SJCRH30 (cell line): Measurements from ENCODE around the gene NINL. TPM values are rescaled to one million over a fixed set of nuclear protein-coding genes. Genes with fewer than 3 reads are reported as not detected.
"Not testable (repeated sequence)": the region's sequence is repeated elsewhere in the genome, so short reads cannot be mapped to it uniquely, and the experiment has no call there.

ENCODE experiments used
- DNase-seq, 2 experiments: peaks; one replicate each; pipeline ENCODE4 v3.0.0-alpha.2; 2015 to 2020
- H3K27ac ChIP-seq: fragments of 250-450 bp; sonication (Bioruptor Pico); 2 replicates; pipeline ENCODE4 v1.5.1; 2020; ENCODE audit warnings: mild to moderate bottlenecking, moderate library complexity
- H3K27me3 ChIP-seq: fragments of 250-450 bp; sonication (Bioruptor Pico); 2 replicates; pipeline ENCODE4 v1.5.1; 2020; ENCODE audit warnings: mild to moderate bottlenecking, moderate library complexity
- H3K36me3 ChIP-seq: fragments of 250-450 bp; sonication (Bioruptor Pico); 2 replicates; pipeline ENCODE4 v1.5.1; 2020; ENCODE audit warnings: mild to moderate bottlenecking, moderate library complexity
- H3K4me1 ChIP-seq: fragments of 250-450 bp; sonication (Bioruptor Pico); 2 replicates; pipeline ENCODE4 v1.5.1; 2020; ENCODE audit warnings: mild to moderate bottlenecking, moderate library complexity
- H3K4me3 ChIP-seq: fragments of 250-450 bp; sonication (Bioruptor Pico); 2 replicates; pipeline ENCODE4 v1.5.1; 2020; ENCODE audit warnings: mild to moderate bottlenecking, moderate library complexity
- H3K9me3 ChIP-seq: fragments of 250-450 bp; sonication (Bioruptor Pico); replicated peaks from 2 replicates; pipeline ENCODE4 v1.5.1; 2020; ENCODE audit warnings: mild to moderate bottlenecking, moderate library complexity
- total RNA-seq: library from RNA; depleted of rRNA; stranded (reverse); fragments of >200 nt; shearing (Covaris generic); gene quantifications from 2 replicates; pipeline ENCODE4 v1.2.3, GENCODE V29; 2014

The NINL gene
- total RNA-seq, 1 experiment from 2014 or later, result 18.1 TPM

DNA sequence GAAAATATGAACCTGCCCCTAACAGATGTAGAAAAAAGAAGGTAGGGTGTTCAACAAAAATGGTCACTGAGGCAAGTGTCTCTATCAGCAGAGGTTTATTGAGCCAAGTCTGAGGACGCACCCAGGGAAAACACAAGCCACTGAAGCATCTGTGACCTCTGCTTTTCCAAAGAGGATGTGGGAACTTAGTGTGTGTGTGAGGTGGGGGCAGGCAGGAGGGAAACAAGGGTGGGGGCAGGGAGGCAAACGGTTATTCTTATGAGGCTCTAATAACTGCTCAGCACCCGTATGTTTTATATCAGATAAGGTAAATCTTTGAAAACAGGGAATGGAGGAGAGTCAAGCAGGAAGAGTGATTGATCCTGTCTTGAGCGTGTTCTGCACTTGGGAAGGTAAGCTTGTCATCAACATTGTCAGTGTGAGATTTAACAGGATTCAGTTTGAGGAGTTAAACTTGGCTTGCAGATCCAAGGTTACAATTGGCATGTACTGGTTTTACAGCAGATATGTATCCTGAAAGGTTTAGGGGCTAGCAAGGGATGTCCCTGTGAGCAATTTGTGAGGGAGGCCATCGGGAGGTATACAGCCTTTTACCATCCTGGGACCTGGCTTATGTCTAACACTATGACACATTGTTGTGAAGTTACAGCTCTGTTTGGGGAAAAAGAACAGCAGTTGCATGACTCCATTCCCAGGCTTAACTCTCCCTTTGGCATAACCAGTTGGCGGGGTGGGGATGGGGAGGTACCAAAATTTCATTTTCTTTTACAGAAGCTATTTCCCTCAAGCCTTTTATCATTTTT lies 33.7 kb downstream of the NINL start:
- H3K4me1 ChIP-seq, result peaks cover 13% of the 10 kb centered on the region
- H3K36me3 ChIP-seq, result peaks cover under 1% of the 10 kb centered on the region; the same call in 1 of the 2 replicates
- no peaks in the 10 kb centered on the region for H3K27me3 ChIP-seq
- DNase-seq, result no peak
- no peak overlapping the region for H3K27ac ChIP-seq
- no peaks in the 10 kb centered on the region for H3K9me3 ChIP-seq
- no peak overlapping the region for H3K4me3 ChIP-seq

DNA sequence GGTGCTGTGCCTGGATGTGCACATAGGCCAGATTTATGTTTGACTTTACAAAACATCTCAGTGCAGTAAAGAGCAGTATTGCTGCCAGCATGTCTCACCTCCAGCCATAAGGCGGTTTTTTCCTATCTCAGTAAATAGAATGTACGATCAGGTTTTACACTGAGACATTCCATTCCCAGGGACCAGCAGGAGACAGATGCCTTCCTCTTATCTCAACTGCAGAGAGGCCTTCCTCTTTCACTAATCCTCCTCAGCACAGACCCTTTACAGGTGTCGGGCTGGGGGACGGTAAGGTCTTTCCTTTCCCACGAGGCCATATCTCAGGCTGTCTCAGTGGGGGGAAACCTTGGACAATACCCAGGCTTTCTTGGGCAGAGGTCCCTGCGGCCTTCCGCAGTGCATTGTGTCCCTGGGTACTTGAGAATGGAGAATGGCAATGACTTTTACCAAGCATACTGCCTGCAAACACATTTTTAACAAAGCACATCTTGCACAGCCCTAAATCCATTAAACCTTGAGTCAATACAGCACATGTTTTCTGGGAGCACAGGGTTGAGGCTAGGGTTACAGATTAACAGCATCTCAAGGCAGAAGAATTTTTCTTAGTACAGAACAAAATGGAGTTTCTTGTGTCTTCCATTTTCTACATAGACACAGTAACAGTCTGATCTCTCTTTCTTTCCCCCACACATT lies 34.5 kb downstream of the NINL start:
- not testable (repeated sequence) for H3K36me3 ChIP-seq, H3K9me3 ChIP-seq, H3K4me3 ChIP-seq, H3K27me3 ChIP-seq, H3K27ac ChIP-seq, DNase-seq
- H3K4me1 ChIP-seq, result peaks cover 13% of the 10 kb centered on the region

GRCh38 chr20:25549843-25550477 lies 35.4 kb downstream of the NINL start:
- Histone ChIP-seq H3K4me3 (no peak overlapping the region), H3K36me3 (peaks cover 4% of the 10 kb centered on the region), H3K9me3 (no peaks in the 10 kb centered on the region), H3K27me3 (no peaks in the 10 kb centered on the region), H3K27ac (no peak overlapping the region), H3K4me1 (peaks cover 20% of the 10 kb centered on the region)
- peak in 1 of 2 experiments; percentile 34 for DNase-seq

DNA sequence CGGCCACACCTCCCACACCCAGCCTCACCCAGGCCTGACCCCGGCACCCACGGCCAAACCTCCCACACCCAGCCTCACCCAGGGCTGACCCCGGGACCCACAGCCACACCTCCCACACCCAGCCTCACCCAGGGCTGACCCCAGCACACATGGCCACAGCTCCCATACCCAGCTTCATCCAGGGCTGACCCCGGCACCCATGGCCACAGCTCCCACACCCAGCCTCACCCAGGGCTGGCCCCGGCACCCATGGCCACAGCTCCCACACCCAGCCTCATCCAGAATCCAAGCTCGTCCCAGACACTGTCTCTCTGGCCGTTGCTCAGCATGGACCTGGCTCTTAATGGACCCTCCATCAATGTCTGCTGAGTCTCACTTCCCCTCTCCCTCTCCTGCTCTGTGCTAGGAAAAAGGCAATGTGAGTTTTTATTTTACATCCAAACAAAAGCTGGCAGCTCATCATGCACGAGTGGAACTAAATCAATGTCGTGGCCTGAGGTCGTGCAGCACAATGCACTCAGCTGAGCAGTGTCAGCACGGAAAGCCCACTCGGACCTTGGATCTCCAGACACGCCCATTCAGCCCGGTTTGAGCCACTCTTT lies 36.1 kb downstream of the NINL start:
- H3K27ac ChIP-seq, result no peak overlapping the region
- H3K4me1 ChIP-seq, result peaks cover 27% of the 10 kb centered on the region
- peaks cover 4% of the 10 kb centered on the region for H3K36me3 ChIP-seq
- H3K27me3 ChIP-seq, result no peaks in the 10 kb centered on the region
- H3K4me3 ChIP-seq, result no peak overlapping the region
- no peak for DNase-seq
- no peaks in the 10 kb centered on the region for H3K9me3 ChIP-seq

- peaks cover 4% of the 10 kb centered on the region for H3K36me3 ChIP-seq
- H3K27ac ChIP-seq, result no peak overlapping the region
- H3K4me3 ChIP-seq, result no peak overlapping the region
- H3K27me3 ChIP-seq, result no peaks in the 10 kb centered on the region
- H3K9me3 ChIP-seq, result no peaks in the 10 kb centered on the region
- DNase-seq, result no peak
- peaks cover 33% of the 10 kb centered on the region for H3K4me1 ChIP-seq
Observed at GRCh38 chr20:25548613-25549086, 36.7 kb downstream of the NINL start.

GRCh38 chr20:25547999-25548398 lies 37.3 kb downstream of the NINL start:
- H3K36me3 ChIP-seq, result peaks cover 4% of the 10 kb centered on the region
- H3K4me3 ChIP-seq, result no peak overlapping the region
- H3K27ac ChIP-seq, result no peak overlapping the region
- DNase-seq, result no peak
- H3K27me3 ChIP-seq, result no peaks in the 10 kb centered on the region
- peaks cover 40% of the 10 kb centered on the region for H3K4me1 ChIP-seq
- no peaks in the 10 kb centered on the region for H3K9me3 ChIP-seq

DNA sequence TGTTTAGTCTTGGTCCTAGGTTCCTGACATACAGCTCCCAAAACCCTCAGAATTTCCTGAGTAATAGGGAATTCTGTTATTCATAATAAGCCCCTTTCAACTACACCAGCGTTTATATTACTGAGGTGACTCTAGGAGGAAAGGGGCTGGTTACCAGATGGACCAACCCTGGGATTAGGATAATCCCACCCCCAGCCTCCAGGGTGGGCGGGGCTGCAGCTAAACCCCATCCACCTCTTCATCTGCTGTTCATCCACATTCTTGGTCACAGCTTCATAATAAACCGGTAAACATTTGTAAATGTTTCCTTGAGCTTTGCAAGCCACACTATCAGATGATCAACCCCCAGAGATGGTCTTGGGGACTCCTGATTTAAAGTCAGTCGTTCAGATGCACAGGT lies 38.3 kb downstream of the NINL start:
- no peaks in the 10 kb centered on the region for H3K9me3 ChIP-seq
- H3K4me1 ChIP-seq, result peaks cover 40% of the 10 kb centered on the region

GRCh38 chr20:25546048-25546447 lies 39.3 kb downstream of the NINL start:
- Histone ChIP-seq H3K9me3 (no peaks in the 10 kb centered on the region), H3K27ac (no peak overlapping the region), H3K36me3 (peaks cover 4% of the 10 kb centered on the region)

More for the DNA sequence above, 38.3 kb downstream of the NINL start:
- DNase-seq, result no peak
- Histone ChIP-seq H3K27ac (no peak overlapping the region), H3K36me3 (peaks cover 4% of the 10 kb centered on the region), H3K4me3 (no peak overlapping the region), H3K27me3 (no peaks in the 10 kb centered on the region)

DNA sequence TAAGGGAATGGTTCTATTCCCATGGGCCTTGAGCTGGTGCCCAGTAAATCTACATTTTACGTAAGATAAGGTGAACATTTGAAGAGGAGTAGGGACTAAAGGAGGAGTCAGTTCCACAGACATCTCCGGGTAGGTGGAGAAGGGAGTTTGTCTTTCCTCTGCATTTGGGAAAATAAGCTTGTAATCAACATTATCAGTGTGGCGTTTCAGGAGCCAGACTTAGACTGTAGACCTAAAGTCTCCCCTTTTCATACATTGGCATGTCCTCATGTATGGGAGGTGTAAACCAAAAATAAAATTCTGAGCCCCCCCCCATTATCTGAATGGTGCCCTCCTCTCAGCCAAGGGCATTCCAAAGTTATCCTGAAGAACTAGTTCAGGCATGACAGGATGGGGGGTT lies 40.2 kb downstream of the NINL start:
- Histone ChIP-seq H3K4me1 (peaks cover 34% of the 10 kb centered on the region), H3K9me3 (no peaks in the 10 kb centered on the region), H3K27ac (no peak overlapping the region), H3K27me3 (no peaks in the 10 kb centered on the region), H3K36me3 (peaks cover 4% of the 10 kb centered on the region), H3K4me3 (no peak overlapping the region)
- DNase-seq, result no peak

More at GRCh38 chr20:25546048-25546447, 39.3 kb downstream of the NINL start:
- peaks cover 40% of the 10 kb centered on the region for H3K4me1 ChIP-seq
- H3K4me3 ChIP-seq, result no peak overlapping the region
- no peak for DNase-seq
- H3K27me3 ChIP-seq, result no peaks in the 10 kb centered on the region

DNA sequence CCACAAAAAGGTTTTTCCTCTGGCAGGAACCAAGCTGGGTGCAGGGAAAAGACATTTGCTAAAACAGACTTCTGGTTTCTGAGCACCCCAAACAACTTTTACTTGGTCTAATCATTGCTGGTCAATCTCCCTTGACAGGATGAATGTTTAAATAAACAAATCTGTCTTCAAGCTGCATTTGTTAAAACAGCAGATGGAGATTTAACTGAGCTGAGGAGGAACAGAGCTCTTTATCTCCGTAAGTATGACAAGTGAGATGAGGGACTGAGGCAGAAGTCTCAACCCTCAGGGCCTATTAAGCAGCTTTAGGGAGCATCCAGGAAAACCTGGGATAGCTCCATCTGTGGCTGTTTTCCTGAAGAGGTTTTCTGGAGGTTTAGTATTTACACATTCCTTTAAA lies 40.6 kb downstream of the NINL start:
- H3K4me3 ChIP-seq, result no peak overlapping the region
- peaks cover 4% of the 10 kb centered on the region for H3K36me3 ChIP-seq
- H3K9me3 ChIP-seq, result no peaks in the 10 kb centered on the region
- no peaks in the 10 kb centered on the region for H3K27me3 ChIP-seq
- H3K27ac ChIP-seq, result no peak overlapping the region
- DNase-seq, result no peak
- H3K4me1 ChIP-seq, result peaks cover 29% of the 10 kb centered on the region

- H3K27me3 ChIP-seq, result no peaks in the 10 kb centered on the region
- no peak overlapping the region for H3K4me3 ChIP-seq
- peaks cover 27% of the 10 kb centered on the region for H3K4me1 ChIP-seq
- H3K9me3 ChIP-seq, result no peaks in the 10 kb centered on the region
- DNase-seq, result no peak
- H3K27ac ChIP-seq, result no peak overlapping the region
- H3K36me3 ChIP-seq, result peaks cover 4% of the 10 kb centered on the region
Observed at GRCh38 chr20:25544311-25544710, 41.0 kb downstream of the NINL start.

DNA sequence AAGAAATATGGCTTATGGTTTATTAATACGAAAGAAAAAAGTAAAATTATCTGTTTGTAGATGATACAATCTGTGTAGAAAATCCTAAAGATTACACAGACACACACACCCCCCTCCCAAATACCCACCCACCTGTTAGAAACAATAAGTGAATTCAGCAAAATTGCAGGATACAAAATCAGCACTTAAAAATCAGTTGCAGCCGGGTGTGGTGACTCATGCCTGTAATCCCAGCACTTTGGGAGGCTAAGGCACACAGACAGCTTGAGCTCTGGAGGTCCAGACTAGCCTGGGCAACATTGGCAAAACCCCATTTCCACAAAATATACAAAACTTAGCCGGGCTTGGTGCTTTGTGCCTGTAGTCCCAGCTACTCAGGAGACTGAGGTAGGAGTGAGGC lies 42.3 kb downstream of the NINL start:
- Histone ChIP-seq H3K36me3 (peaks cover 4% of the 10 kb centered on the region), H3K4me3 (no peak overlapping the region), H3K27ac (peak overlapping the region; percentile 48), H3K27me3 (no peaks in the 10 kb centered on the region), H3K9me3 (no peaks in the 10 kb centered on the region), H3K4me1 (peaks cover 27% of the 10 kb centered on the region)
- DNase-seq, result peak; percentile 62 to 73

- Histone ChIP-seq H3K27ac (no peak overlapping the region), H3K9me3 (no peaks in the 10 kb centered on the region), H3K4me3 (no peak overlapping the region), H3K4me1 (peaks cover 27% of the 10 kb centered on the region), H3K36me3 (peaks cover 4% of the 10 kb centered on the region), H3K27me3 (no peaks in the 10 kb centered on the region)
- DNase-seq, result no peak
Observed at GRCh38 chr20:25541676-25542075, 43.7 kb downstream of the NINL start.

DNA sequence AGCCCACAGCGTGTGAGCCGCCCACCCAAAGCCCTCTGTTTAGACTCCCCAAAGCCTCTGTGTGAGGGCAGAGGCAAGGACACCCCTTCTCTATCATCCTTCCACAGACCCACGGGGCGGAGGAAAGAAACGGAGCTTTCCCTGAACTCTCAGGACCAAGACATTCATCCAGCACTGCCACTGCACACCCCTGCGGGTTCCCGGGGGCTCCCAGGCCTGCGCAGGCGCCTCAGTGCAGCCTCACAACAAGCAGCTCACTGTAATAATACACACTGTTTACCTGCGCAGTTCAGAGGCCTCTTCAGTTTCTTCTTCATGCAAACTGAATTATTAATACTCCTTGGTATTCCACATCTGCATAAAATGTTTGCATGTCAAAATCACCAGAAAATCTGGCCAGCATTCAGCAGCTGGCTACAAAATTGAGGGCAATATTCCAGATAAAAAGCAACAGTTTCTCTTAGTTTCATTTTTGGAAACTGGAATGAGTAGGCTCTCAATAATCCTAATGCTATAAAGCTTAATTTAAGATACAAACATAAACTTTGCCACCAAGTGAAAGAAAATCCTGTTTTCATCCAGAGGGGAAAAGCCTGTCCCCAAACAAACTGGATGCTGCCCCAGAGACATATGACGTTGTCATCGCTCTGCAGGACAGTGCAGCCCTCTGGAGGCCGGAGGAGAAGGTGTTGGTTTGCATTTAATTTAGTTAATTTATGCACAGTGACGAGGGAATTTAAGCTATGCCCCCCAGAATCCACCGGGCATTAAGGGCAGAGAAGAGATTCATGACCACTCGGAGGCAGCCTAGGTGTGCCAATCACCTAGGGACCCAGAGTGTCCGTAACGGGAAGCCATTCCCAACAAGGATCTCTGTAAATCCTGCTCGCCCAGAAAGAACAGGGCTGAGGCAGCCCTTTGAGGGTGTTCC lies 45.3 kb downstream of the NINL start:
- no peak overlapping the region for H3K4me3 ChIP-seq

More for the DNA sequence above, 45.3 kb downstream of the NINL start:
- no peaks in the 10 kb centered on the region for H3K36me3 ChIP-seq
- no peaks in the 10 kb centered on the region for H3K27me3 ChIP-seq
- H3K4me1 ChIP-seq, result peaks cover 20% of the 10 kb centered on the region
- no peaks in the 10 kb centered on the region for H3K9me3 ChIP-seq
- H3K27ac ChIP-seq, result no peak overlapping the region
- DNase-seq, result no peak
